ENCODE data around the gene TDO2. TPM values are rescaled to one million over a fixed set of nuclear protein-coding genes. Genes with fewer than 3 reads are reported as not detected.

The TDO2 gene
- total RNA-seq, result under 1 TPM; 0.16 to 0.18 TPM

DNA sequence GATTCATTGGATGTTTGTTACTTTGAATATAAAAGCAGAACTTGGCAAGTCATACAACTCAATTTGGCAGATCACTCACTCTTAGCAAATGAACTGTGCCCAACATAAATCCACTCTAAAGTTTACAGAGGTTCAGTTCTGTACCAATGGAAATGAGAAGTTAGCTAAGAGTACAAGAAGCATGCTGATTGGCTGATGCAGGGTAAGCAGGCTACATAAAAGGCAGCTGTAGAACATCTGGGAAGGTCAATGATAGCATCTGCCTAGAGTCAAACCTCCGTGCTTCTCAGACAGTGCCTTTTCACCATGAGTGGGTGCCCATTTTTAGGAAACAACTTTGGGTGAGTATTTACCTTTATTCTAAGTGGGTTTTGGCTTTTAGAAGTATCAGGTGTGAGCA, at the start of gene TDO2:
TSS of gene TDO2 (plus strand) at position 244 of the 400 bp plus-strand sequence. CDS start at position 307, 63 bp downstream.
- Mint-ChIP-seq H3K9me3 (no peaks in the 10 kb centered on the region), H3K36me3 (no peaks in the 10 kb centered on the region), H3K27ac (no peak within 1 kb of the TSS), H3K27me3 (peaks cover 12% of the 10 kb centered on the region), H3K4me3 (no peak within 1 kb of the TSS), H3K4me1 (no peaks in the 10 kb centered on the region)
- no peak for DNase-seq

DNA sequence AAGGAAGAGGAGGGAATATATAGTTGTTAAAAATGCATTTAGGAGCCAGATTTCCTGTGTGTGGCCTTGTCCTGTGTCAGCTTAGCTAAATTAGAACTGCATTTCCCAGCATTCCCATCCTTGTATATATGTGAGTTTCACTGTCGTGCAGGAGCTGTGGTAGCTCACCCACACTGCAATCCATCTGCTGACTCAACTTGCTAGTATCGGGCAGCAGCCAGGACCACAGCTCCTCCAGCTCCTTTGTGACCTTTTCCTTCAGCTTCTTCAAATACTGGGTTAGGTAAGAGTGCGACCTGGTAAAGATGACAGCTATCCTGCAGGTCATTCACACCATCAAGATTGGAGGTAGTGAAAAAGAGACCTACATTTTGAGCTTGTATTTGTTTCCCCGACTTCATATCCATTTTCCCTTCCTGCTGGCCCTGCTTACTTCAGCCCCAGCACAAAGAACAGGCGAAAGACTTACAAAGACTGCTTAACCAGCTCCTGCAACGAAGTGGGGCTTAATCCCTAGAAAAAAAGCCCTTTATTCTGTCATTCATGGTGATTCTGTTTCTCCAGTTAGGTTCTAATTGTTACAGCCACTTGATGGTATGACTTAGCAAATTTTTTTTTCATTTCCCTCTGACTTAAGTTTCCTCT, 48.8 kb upstream of the TDO2 start:
- Mint-ChIP-seq H3K9me3 (peaks cover 1% of the 10 kb centered on the region), H3K4me1 (no peaks in the 10 kb centered on the region)

GRCh38 chr4:155855897-155856296, 47.6 kb upstream of the TDO2 start:
- H3K4me3 Mint-ChIP-seq, result no peak overlapping the region

More for the DNA sequence above, 48.8 kb upstream of the TDO2 start:
- Mint-ChIP-seq H3K27ac (no peak overlapping the region), H3K27me3 (peaks cover 20% of the 10 kb centered on the region), H3K36me3 (no peaks in the 10 kb centered on the region), H3K4me3 (no peak overlapping the region)
- DNase-seq, result no peak

GRCh38 chr4:155866177-155866576, 37.3 kb upstream of the TDO2 start, which contains the start of gene ASIC5:
Gene ASIC5, minus strand, starts transcription at chr4:155866277. Its CDS starts 51 bp downstream, at chr4:155866226.
- peaks cover 6% of the 10 kb centered on the region for H3K9me3 Mint-ChIP-seq
- no peak within 1 kb of the TSS for H3K4me3 Mint-ChIP-seq
- no peaks in the 10 kb centered on the region for H3K36me3 Mint-ChIP-seq
- no peak within 1 kb of the TSS for H3K27ac Mint-ChIP-seq
- no peaks in the 10 kb centered on the region for H3K4me1 Mint-ChIP-seq
- DNase-seq, result no peak
- H3K27me3 Mint-ChIP-seq, result peaks cover 8% of the 10 kb centered on the region

More at GRCh38 chr4:155855897-155856296, 47.6 kb upstream of the TDO2 start:
- H3K36me3 Mint-ChIP-seq, result no peaks in the 10 kb centered on the region
- no peaks in the 10 kb centered on the region for H3K4me1 Mint-ChIP-seq
- peaks cover 20% of the 10 kb centered on the region for H3K27me3 Mint-ChIP-seq
- H3K9me3 Mint-ChIP-seq, result no peaks in the 10 kb centered on the region
- no peak for DNase-seq
- H3K27ac Mint-ChIP-seq, result no peak overlapping the region

DNA sequence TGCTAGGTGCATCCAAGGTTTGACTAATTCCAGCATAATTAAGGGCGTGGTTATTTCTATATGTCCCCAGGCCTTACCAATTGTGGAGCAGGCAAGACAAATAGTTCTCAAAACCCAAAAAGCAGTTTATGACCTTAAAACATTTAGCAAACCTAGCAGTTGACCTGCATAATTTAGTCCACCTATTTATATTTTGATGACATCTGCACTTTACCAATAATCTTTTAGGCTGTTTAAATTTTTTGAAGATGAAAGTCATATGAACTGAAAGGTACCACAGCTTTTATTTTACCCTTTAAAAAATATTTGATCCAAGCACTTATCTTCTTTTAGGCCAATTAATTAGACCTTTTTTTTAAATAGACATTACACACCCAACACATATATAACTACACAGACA, 27.6 kb upstream of the TDO2 start:
- Mint-ChIP-seq H3K36me3 (no peaks in the 10 kb centered on the region), H3K4me1 (no peaks in the 10 kb centered on the region), H3K27ac (no peak overlapping the region)

DNA sequence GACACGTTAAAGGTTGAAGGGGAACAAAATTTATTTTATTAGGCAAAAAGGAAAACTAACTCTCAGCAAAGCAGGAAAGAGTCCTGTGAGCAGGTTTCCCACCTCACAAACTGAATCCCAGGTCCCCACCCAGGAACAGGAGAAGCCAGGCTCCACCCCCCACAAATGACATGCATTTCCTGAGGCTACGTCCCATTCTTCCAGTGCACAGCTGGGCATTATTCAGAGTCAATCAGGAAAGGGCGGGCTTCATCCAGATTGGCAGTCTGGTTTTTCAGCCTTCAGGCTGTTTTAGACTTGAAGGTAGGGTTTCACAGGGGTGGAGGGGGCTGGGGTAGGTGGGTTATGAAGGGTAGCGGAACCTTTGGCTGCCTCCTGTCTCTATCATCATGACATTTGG, 25.5 kb upstream of the TDO2 start:
- Mint-ChIP-seq H3K36me3 (no peaks in the 10 kb centered on the region), H3K9me3 (no peaks in the 10 kb centered on the region), H3K27me3 (peaks cover 4% of the 10 kb centered on the region), H3K4me3 (no peak overlapping the region), H3K27ac (no peak overlapping the region), H3K4me1 (no peaks in the 10 kb centered on the region)
- no peak for DNase-seq

More for the DNA sequence above, 27.6 kb upstream of the TDO2 start:
- Mint-ChIP-seq H3K4me3 (no peak overlapping the region), H3K27me3 (peaks cover 4% of the 10 kb centered on the region), H3K9me3 (no peaks in the 10 kb centered on the region)
- no peak for DNase-seq

DNA sequence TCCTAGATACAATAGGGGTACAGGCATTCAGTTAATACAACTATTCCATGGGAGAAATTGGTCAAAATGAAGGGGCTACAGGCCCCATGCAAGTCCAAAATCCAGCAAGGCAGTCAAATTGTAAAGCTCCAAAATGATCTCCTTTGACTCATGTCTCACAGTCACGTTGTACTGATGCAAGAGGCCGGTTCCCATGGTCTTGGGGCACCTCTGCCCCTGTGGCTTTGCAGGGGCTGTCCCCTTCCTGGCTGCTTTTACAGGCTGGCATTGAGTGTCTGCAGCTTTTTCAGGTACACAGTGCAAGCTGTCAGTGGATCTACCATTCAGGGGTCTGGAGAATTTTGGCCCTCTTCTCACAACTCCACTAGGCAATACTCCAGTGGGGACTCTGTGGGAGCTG, 24.9 kb upstream of the TDO2 start:
- no peaks in the 10 kb centered on the region for H3K4me1 Mint-ChIP-seq
- no peaks in the 10 kb centered on the region for H3K9me3 Mint-ChIP-seq
- H3K27me3 Mint-ChIP-seq, result peaks cover 4% of the 10 kb centered on the region
- no peak overlapping the region for H3K4me3 Mint-ChIP-seq
- no peaks in the 10 kb centered on the region for H3K36me3 Mint-ChIP-seq
- no peak for DNase-seq
- no peak overlapping the region for H3K27ac Mint-ChIP-seq

GRCh38 chr4:155879767-155880166, 23.7 kb upstream of the TDO2 start:
- H3K36me3 Mint-ChIP-seq, result no peaks in the 10 kb centered on the region
- H3K27ac Mint-ChIP-seq, result no peak overlapping the region
- no peaks in the 10 kb centered on the region for H3K9me3 Mint-ChIP-seq
- DNase-seq, result no peak
- no peaks in the 10 kb centered on the region for H3K4me1 Mint-ChIP-seq
- no peak overlapping the region for H3K4me3 Mint-ChIP-seq
- H3K27me3 Mint-ChIP-seq, result peaks cover 4% of the 10 kb centered on the region

GRCh38 chr4:155881555-155881954, 21.9 kb upstream of the TDO2 start:
- Mint-ChIP-seq H3K36me3 (no peaks in the 10 kb centered on the region), H3K9me3 (no peaks in the 10 kb centered on the region)

GRCh38 chr4:155883895-155884294, 19.6 kb upstream of the TDO2 start:
- no peak overlapping the region for H3K4me3 Mint-ChIP-seq
- H3K4me1 Mint-ChIP-seq, result no peaks in the 10 kb centered on the region
- H3K27ac Mint-ChIP-seq, result no peak overlapping the region
- no peaks in the 10 kb centered on the region for H3K36me3 Mint-ChIP-seq
- DNase-seq, result no peak
- no peaks in the 10 kb centered on the region for H3K9me3 Mint-ChIP-seq
- no peaks in the 10 kb centered on the region for H3K27me3 Mint-ChIP-seq

More at GRCh38 chr4:155881555-155881954, 21.9 kb upstream of the TDO2 start:
- DNase-seq, result no peak
- Mint-ChIP-seq H3K4me1 (no peaks in the 10 kb centered on the region), H3K4me3 (no peak overlapping the region), H3K27me3 (no peaks in the 10 kb centered on the region), H3K27ac (no peak overlapping the region)

GRCh38 chr4:155885666-155886065, 17.8 kb upstream of the TDO2 start:
- Mint-ChIP-seq H3K27me3 (peaks cover 3% of the 10 kb centered on the region), H3K27ac (no peak overlapping the region), H3K36me3 (no peaks in the 10 kb centered on the region), H3K4me1 (no peaks in the 10 kb centered on the region), H3K4me3 (no peak overlapping the region), H3K9me3 (no peaks in the 10 kb centered on the region)
- DNase-seq, result no peak

GRCh38 chr4:155887045-155887444, 16.5 kb upstream of the TDO2 start:
- peaks cover 16% of the 10 kb centered on the region for H3K27me3 Mint-ChIP-seq
- no peak overlapping the region for H3K4me3 Mint-ChIP-seq
- no peak for DNase-seq
- no peak overlapping the region for H3K27ac Mint-ChIP-seq
- no peaks in the 10 kb centered on the region for H3K4me1 Mint-ChIP-seq
- peaks cover 1% of the 10 kb centered on the region for H3K9me3 Mint-ChIP-seq
- H3K36me3 Mint-ChIP-seq, result no peaks in the 10 kb centered on the region

- Mint-ChIP-seq H3K27me3 (peaks cover 25% of the 10 kb centered on the region), H3K4me3 (no peak overlapping the region), H3K36me3 (no peaks in the 10 kb centered on the region), H3K4me1 (no peaks in the 10 kb centered on the region), H3K9me3 (peaks cover 2% of the 10 kb centered on the region), H3K27ac (no peak overlapping the region)
- DNase-seq, result no peak
Measured at GRCh38 chr4:155887847-155888570, 15.5 kb upstream of the TDO2 start.

- no peaks in the 10 kb centered on the region for H3K36me3 Mint-ChIP-seq
- H3K9me3 Mint-ChIP-seq, result peaks cover 2% of the 10 kb centered on the region
- DNase-seq, result no peak
- H3K27me3 Mint-ChIP-seq, result peaks cover 25% of the 10 kb centered on the region
- H3K4me1 Mint-ChIP-seq, result no peaks in the 10 kb centered on the region
- no peak overlapping the region for H3K4me3 Mint-ChIP-seq
- H3K27ac Mint-ChIP-seq, result no peak overlapping the region
Measured at GRCh38 chr4:155889031-155889793, 14.3 kb upstream of the TDO2 start.

- no peaks in the 10 kb centered on the region for H3K4me1 Mint-ChIP-seq
- H3K27ac Mint-ChIP-seq, result no peak overlapping the region
- H3K27me3 Mint-ChIP-seq, result peaks cover 25% of the 10 kb centered on the region
- no peak for DNase-seq
- H3K4me3 Mint-ChIP-seq, result no peak overlapping the region
- no peaks in the 10 kb centered on the region for H3K36me3 Mint-ChIP-seq
- peaks cover 2% of the 10 kb centered on the region for H3K9me3 Mint-ChIP-seq
Measured at GRCh38 chr4:155889946-155890345, 13.6 kb upstream of the TDO2 start.

Measured in activated naive CD8-positive, alpha-beta T cell treated with anti-CD3 and anti-CD28 coated beads for 36 hours (primary cell).